Activated T-cell treated with anti-CD3 and anti-CD28 coated beads for 48 hours (primary cell): ENCODE results near the gene PAK1.
"Not testable (repeated sequence)": the region's sequence is repeated elsewhere in the genome, so short reads cannot be mapped to it uniquely, and the experiment has no call there.

ENCODE experiments used
- DNase-seq: peaks from one replicate; pipeline ENCODE4 v3.0.0-alpha.2; 2020; ENCODE audit warnings: low read depth

The PAK1 gene

DNA sequence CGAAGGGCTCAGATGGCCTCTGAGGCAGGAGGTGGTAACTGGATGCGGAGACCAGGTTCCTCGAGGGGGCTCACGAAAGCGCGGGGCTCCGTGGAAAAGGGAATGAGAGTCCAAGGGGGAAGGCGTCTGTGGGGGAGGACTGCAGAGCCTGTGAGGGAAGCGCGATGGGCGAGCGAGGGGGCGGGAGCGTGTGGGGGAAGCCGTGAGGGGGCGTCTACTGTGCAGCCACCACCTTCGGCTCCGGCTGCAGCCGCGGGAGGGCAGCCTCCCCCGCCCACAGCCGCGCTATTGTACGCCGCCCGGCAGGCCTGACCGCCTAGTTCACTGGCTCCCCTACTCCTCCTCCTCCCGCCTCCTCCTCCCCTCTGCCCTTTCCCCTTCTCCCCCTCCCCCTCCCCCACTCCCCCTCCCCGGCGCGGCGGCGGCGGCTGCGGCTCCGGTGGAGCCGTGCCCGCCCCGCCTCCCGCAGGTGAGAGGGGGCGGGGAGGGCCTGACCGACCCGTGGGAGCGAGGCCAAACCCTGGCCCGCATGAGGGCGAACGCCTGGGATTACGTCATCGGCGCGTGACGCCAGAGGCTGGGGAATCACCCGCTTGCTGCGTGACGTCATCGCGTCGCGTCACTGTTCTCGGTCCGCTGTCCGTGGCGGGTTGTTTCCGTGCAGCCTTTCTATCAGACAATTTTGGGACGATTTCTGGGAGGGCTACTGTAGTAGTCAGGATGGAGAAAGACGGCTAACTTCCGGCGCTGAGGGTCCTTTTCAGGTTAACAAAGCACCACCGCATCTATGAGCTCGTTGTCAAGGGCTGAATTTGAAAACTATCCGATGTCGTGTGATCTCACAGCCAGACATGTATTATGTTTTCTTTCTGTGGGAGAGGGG lies at the start of gene PAK1:
Gene PAK1 (minus strand): TSS at position 294 of the 883 bp plus-strand sequence. CDS start 81,574 bp downstream, outside the sequence.
- DNase-seq = peak; percentile 76

DNA sequence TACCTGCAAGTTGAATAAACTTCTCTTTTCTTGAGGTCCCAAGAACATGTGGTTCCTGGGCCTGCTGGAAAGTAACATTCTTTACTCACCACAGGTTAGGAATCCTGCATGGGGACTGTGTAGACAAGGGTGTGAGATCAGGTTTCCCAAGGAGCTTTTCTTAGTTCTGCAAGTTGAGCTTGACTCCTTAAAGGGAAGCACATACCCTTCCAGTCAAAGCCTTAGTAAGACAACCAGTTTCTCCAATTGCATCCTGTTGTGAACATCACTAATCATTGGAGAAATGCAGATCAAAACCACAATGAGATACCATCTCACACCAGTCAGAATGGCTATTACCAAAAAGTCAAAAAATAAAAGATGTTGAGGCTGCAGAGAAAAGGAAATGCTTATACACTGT lies 48.3 kb upstream of the PAK1 start:
- DNase-seq = no peak

DNA sequence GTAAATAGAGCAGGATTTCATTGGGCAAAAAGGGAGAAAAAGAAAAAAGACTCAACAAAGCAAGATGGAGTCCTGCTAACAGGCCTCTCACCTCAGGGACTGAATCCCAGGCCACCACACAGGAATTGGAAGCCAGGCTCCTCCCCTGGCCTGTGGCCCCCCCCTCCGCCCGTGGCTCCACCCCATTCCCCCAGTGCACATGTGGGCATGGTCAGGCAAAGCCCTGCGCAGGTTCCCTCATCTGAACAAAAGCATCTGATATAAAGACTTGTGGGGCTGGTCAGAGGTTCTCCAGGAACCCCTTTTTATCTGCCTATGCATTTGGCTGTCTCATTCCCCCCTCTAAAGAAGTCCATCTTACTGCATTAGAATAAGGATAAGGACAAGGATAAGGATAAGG lies 46.0 kb upstream of the PAK1 start:
- no peak for DNase-seq

DNA sequence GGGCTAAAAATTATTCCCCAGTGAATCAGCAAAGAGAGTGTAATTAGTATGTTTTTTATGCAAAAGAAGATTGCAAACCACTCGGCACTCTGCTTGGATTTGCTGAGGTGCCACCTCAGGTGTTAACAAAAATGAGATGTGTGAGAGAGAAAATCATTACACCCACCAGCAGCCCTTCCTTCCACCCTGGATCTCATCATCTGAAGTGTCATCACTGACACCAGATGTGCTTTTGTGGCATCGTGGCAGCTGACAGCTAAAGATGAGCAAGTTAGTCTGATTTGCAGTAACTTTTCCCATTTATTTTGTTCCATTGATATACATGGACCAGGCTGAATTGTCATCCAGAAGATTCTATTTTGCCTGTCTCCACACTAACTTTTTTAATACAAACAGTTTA lies 44.6 kb upstream of the PAK1 start:
- DNase-seq = no peak

DNA sequence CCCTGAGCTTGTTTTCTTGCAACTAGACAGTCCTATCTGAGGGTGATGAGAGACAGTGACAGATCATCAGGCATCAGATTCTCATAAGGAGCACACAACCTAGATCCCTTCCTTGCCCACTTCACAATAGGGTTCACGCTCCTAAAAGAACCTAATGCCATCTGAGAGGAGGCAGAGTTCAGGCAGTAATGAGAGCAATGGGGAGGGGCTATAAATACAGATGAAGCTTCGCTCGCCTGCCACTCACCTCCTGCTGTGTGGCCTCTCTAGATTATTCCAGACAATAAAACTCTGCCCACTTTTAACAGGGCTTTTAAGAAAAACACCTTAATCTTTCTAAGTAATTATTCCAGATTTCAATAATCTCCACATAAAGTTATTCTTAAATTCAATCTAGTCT lies 43.9 kb upstream of the PAK1 start:
- no peak for DNase-seq

DNA sequence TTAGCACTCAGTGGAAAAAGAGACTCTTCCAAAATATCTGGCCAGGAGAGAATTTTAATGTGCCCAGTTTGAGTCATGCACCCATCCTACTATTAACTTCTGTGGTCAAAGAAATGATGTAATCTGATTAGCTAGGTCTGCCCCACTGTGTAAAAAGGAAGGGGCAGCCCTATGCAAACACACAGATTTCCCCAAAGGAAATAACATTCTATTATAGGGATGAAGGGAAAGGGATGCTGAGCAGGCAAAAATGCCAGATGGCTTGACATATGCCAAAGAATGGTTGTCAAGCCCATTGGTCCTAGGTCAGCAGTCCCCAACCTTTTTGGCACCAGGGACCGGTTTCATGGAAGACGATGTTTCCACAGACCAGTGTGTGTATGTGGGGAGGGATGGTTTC lies 43.3 kb upstream of the PAK1 start:
- no peak for DNase-seq

DNA sequence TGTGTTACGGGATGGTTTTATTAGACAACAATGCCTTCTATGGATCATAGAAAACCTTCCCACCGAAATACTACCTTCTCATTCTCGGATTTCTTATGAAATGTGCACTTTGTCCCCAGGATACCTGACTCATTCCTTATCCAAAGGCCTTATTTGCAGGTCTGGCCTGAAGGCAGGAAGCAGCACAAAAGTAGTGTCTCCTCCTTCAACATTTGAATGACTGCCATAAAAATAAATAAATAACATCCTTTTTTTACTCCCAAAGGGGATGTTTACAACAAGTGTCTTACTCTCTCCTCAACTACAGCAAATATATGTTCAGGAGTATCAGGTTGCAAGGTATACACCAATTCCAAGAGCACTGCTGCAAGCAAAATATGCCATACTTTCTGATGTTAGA lies 41.6 kb upstream of the PAK1 start:
- DNase-seq = no peak

DNA sequence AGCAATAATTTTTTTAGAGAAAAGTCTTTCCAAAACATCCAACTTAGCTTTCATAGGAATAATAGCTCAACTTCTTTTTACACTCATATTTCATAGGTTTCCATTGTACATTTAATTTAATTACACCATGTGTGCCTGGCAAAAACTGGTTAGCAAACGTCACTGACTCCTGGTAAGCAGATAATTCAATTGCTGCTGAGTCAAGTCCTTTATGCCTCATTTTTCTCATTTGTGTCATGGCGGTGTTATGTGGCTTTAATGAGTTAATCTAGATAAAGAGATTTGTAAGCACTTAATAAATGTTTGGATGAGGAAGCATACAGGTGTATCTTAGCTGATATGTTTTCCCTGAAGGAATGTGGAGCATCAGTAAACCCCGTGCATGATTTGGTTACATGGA lies 41.2 kb upstream of the PAK1 start:
- no peak for DNase-seq

DNA sequence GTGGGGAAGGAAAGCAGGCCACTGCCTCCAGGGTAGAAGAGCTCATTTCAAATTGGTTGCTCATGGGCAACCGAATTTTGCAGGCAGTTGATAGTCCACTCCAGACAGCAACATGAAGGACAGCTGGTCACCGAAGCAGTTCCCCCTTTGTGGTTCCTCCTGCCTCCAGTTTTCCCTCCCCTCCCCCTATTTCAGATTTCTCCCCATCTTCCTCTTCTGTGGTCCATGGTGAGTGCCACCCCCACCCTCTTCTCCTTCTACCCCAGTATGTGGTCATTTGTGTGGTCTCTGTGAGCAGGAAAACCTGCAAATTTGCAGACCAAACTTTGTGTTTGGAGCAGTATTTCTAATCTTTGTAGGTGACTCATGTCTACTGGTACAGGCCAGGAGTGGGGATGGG lies 38.2 kb upstream of the PAK1 start:
- no peak for DNase-seq

DNA sequence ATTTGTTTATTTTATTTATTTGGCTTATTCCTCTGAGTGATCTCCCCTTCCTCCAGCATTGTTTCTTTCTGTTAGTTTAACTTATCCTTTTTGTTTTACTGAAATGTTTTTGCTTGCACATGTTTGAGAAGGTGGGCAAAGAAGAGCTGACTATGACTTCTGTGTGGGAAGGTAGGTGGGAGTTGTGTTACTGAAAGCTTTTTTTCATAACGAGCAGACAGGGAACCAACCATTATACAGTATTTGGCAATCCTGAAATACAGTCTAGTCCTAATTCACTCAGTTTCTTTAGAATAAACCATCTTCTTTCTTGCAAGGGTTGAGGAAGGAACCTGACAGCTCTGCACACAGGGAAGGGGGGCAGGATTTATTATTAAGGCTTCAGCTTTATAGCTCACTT lies 37.0 kb upstream of the PAK1 start:
- DNase-seq = no peak

DNA sequence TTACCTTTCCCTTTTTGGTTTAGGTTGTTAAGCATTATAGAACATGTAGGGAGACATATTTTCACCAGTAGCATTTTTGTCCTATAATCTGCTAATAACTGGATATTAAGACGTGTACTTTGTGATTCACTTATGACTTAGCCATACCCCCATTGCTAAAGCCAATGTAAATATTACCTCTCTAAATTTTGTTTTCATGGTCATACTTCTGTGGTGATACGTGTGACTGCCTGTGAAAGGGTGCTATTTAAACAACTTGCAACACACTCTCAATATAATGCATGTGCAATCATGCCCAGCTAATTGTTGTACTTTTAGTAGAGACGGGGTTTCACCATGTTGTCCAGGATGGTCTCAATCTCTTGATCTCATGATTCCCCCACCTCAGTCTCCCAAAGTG lies 36.2 kb upstream of the PAK1 start:
- no peak for DNase-seq

DNA sequence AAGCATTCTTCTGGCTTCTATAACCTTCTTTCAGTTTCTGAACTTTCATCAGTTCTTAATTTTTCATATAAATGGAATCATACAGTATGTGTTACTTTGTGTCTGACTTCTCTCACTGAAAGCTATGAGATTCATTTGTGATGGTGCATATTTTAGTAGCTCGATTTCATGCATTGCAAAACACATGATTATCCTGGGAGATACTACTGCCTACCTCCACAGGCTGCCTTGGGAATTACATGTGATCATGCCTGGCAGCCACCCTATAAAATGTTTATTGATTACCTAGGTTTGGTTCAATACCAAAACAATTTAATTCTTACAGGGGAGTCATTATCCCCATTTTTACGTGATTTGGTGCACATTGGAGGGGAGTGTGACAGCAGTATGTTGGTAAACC lies 34.1 kb upstream of the PAK1 start:
- DNase-seq = no peak

DNA sequence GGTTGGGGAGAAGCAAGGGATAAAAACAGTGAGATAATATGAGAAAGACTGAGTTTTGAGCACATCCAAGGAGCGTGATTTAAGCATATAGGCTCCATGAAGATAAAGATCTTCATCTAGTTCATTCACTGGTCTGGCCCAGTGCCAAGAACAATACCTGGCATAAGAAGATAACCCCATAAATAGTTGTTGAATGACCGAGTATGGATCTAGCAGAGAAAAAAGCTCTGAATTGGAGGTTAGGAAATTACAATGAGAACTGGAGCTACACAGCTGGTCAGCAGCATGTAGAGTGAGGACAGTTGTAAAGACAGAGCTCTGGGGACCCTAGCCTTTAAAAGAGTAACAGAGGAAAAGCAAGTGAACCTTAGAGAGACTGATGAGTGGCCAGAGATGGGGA lies 33.0 kb upstream of the PAK1 start:
- DNase-seq = no peak

DNA sequence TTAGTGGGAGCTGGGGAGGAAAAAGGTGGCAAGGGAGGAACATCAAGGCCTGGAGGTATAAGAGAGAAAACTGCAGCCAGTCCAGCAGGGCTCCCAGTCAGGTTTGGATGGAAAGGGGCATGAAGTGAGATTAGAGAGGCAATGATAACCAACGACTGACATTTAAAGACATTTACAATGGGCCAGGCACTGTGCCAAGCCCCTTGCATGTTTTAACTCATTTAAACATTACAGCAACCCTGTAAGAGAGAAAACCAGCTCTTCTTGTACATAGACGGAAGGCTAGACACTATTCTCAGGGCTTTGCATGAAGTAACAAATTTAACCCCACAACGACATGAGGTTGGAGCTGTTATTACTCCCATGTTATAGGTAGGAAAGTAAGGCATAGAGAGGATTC lies 32.1 kb upstream of the PAK1 start:
- no peak for DNase-seq

DNA sequence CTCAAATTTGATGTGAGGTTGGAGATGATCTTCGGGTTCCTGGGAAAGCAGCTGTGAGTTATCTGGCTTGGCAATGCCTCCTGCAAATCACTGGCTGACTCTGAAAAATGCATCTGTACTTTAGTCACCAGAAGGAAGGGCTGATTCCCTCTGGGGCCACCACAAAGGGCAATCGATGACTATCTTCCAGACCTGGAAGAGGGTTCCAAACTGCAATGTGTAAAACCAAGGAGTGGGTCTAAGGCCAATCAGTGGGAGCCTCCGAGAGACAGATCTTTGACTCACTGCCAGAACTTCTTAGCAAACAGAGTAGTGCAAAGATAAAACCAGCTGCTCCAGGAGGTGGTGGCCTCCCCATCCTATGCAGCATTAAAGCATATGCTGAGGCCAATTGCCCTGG lies 29.1 kb upstream of the PAK1 start:
- DNase-seq = no peak

DNA sequence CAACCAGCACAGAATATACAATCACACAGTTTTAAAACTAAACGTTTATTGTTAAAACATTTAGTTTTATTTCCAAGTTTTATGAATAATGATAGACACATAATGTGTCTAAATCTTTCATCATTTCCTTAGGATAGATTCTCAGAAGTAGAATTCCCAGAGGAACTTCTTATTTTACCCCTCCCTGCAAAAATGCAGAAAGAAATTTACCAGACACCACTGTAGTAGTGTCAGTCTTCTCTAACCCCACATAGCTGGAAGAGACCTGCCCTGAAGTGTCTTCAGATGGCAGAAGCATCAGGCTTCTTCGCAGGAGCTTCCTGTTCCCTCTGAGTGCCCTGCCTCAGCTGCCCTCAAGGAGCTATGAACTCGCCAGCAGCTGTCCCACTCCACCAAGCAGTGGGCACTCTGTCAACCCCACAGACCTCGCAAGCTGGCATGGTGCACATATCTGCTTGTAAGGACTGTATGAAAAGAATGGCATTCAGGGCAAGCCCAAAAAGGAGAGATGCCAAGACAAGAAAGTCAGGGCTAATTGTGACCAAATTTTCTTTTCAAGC lies 28.5 kb upstream of the PAK1 start:
- DNase-seq = no peak

DNA sequence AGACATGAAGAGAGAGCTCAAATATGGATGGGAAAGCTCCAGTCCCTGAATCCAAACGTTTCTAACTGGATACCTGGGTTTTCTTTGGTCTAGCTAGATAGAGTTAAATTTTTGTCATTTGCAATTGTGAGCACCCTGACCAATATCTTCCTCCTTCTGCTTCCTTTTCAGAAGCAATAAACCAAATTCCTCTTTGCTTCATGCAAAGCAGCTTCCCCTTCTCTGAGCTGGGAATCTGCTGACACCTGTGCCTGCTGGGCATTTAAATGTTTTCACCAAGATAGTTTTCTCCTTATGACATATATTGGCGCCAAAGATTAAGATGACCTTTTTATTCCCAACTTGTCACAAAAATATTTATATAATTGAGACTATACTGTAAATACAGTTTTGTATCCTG lies 27.9 kb upstream of the PAK1 start:
- DNase-seq = no peak

DNA sequence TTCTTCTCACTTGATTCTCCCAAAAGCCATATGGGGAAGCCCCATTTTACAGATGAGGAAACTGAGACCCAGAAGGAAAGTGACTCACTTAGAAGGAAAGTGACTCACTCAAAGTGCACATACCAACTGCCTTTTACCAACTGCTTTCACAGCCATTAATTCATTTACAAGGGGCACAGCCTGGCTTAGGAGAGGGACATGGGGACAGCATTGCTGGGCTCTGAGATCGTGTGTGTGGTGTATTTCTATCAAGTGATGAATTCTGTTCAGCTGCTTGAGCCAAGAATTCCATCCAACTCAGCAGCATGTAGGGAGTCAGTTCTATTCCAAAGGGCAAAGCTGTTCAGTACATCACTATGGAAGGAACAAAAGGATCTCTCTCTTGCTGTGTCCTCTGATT lies 23.5 kb upstream of the PAK1 start:
- no peak for DNase-seq

DNA sequence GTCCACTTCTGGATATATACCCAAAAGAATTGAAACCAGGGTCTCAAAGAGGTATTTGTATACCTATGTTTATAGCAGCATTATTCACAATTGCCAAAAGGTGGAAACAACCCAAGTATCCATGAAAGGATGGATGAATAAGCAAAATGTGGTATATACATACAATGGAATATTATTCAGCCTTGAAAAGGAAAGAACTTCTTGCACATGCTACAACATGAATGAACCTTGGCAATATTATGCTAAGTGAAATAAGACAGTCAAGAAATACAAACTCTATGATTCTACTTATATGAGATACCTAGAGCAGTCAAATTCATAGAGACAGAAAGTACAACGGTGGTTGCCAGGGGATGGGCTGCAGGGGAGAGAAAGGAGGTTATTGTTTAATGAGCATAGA lies 21.6 kb upstream of the PAK1 start:
- DNase-seq = no peak

DNA sequence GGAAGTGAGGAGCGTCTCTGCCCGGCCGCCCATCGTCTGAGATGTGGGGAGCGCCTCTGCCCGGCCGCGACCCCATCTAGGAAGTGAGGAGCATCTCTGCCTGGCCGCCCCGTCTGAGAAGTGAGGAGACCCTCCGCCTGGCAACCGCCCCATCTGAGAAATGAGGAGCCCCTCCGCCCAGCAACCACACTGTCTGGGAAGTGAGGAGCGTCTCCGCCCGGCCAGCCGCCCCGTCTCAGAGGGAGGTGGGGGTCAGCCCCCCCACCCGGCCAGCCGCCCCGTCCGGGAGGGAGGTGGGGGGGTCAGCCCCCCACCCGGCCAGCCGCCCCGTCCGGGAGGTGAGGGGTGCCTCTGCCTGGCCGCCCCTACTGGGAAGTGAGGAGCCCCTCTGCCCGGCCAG lies 16.1 kb upstream of the PAK1 start:
- DNase-seq = not testable (repeated sequence)

DNA sequence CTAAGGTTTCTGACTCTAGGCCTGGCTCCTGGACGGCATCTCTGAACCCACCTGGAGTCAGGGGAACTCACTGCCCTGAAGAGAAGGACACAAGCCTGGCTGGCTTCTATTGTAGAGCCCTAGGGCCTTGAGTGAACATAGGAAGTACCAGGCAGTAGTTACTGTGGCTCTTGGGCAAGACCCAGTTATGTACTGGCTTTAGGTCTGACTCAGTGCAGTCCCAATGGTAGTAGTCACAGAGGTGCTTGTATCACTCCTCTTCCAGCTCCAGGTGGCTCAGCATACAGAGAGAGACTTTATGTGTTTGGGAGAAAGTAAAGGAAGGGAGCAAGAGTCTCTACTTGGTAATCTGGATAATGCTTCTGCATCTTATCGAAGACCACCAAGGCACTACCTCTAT lies 13.9 kb upstream of the PAK1 start:
- no peak for DNase-seq

DNA sequence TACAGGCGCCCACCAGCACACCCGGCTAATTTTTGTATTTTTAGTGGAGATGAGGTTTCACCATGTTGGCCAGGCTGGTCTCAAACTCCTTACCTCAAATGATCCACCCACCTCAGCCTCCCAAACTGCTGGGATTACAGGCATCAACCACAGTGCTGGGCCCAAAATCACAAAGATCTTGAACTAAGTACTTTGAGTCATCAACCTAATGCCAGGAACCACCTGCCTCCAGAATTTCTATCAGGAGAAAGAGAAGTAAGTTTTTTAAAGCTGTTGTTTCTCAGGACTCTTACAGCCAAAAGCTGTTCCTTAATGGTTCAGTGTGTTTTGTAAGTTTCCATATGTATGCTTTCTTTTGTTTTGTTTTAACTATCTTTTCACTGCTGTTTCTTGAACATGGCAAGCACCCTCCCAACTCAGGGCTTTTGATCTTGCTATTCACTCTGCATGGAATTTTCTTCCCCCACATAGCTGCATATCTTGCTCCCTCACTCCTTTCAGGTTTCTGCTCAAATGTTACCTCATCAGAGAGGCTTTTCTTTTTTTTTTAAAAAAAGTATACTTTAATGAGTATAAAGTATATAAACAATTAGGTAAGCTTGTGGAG lies 6.0 kb upstream of the PAK1 start:
- no peak for DNase-seq

DNA sequence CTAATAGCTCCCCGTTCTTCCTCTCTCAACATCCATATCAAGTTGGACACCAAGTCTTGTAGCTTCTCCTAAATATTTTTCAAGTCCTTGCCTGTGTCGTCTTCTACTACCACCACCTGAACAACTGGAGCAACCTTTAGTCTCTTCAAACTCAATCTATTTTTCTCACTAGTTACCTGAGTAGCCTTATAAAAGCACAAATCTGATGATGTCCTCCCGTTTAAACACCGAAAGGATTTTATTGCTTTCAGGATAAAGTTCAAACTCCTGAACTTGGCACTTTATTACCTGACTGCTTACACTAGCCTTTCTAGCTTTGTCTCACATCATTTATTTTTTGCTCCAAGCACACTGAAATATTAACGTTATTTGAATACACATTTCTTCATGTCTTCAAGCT lies 1.3 kb upstream of the PAK1 start:
- DNase-seq = no peak

DNA sequence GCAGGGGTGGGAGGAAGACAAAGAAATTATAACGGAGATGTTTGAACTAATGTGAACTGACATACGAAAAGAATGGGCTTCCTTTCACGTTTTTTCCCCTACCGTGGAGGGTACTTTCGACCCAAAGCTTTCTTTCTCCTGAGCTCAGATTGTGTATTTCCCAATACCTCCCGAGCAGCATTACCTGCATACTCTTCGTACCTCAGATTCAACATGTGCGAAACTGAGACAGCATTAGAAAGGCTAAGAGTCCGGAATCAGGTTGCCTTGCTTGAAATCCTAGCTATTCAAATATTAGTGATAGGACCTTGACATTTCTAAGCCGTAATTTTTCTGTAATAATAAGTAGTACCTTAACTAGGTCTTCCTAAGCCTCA lies 778 bp upstream of the PAK1 start:
- no peak for DNase-seq
